HEK293 (cell line): ENCODE data around the gene CPT1A.

Source experiments
- CTCF ChIA-PET: fragments of 350-600 bp; formaldehyde crosslinking; extraction: SDS; loops from one replicate; lab custom pipeline; 2021; ENCODE audit warnings: antibody characterized with exemption; lab: Yijun Ruan, JAX
- POLR2A ChIA-PET: fragments of 300-600 bp; formaldehyde crosslinking; extraction: SDS; loops from one replicate; lab custom pipeline; 2020; ENCODE audit warnings: antibody characterized with exemption, inconsistent platforms; lab: Yijun Ruan, JAX
- H3K27ac ChIP-seq: fragments of 200-500 bp; sonication (Bioruptor generic); 2 replicates; pipeline ENCODE4 v1.5.1; 2014; ENCODE audit warnings: low read depth, low read length, control low read depth, inconsistent platforms; ENCODE audit errors: extremely low read depth
- H3K36me3 ChIP-seq, 2 experiments: fragments of 200-500 bp in 1 of 2; sonication (Bioruptor generic) in 1 of 2; 1 replicate in 1 of 2; 2 replicates in 1 of 2; pipeline ENCODE4 v1.5.1; 2014 to 2017; ENCODE audit warnings: inconsistent platforms in 2 of 2, low read length in 2 of 2; ENCODE audit not compliant: control insufficient read depth in 2 of 2, insufficient read depth in 1 of 2
- H3K4me1 ChIP-seq: fragments of 200-500 bp; sonication (Bioruptor generic); 2 replicates; pipeline ENCODE4 v1.5.1; 2014; ENCODE audit warnings: mild to moderate bottlenecking, low read length, inconsistent platforms; ENCODE audit not compliant: control insufficient read depth, insufficient read depth
- H3K4me3 ChIP-seq: 2 replicates; pipeline ENCODE4 v1.5.1; 2011; ENCODE audit warnings: low read depth, mild to moderate bottlenecking, control low read depth, low read length, moderate library complexity
- H3K9me3 ChIP-seq: fragments of 200-500 bp; sonication (Bioruptor generic); 2 replicates; pipeline ENCODE4 v1.5.1; 2014; ENCODE audit warnings: low read depth, low read length, inconsistent platforms; ENCODE audit not compliant: control insufficient read depth, insufficient read depth
- FEZF1 ChIP-seq: fragments of 450-650 bp; formaldehyde crosslinking; IDR thresholded peaks from 2 replicates; pipeline ENCODE4 v1.5.1; 2016; ENCODE audit warnings: missing biosample characterization, missing genetic modification characterization
- MYNN ChIP-seq: fragments of 450-650 bp; formaldehyde crosslinking; IDR thresholded peaks from 2 replicates; pipeline ENCODE4 v1.5.1; 2016; ENCODE audit warnings: missing biosample characterization, missing genetic modification characterization, borderline replicate concordance
- REST ChIP-seq: fragments of 450-650 bp; formaldehyde crosslinking; IDR thresholded peaks from 2 replicates; pipeline ENCODE4 v1.5.1; 2016; ENCODE audit warnings: missing biosample characterization, missing genetic modification characterization
- ZBTB11 ChIP-seq: fragments of 450-650 bp; formaldehyde crosslinking; conservative IDR thresholded peaks from 2 replicates; pipeline ENCODE4 v1.5.1; 2016; ENCODE audit warnings: low read depth, missing biosample characterization, missing genetic modification characterization
- ZBTB7A ChIP-seq: fragments of 450-650 bp; formaldehyde crosslinking; IDR thresholded peaks from 2 replicates; pipeline ENCODE4 v1.5.1; 2016; ENCODE audit warnings: low read depth, missing biosample characterization, missing genetic modification characterization
- ZNF223 ChIP-seq: fragments of 450-650 bp; formaldehyde crosslinking; IDR thresholded peaks from 2 replicates; pipeline ENCODE4 v1.5.1; 2016; ENCODE audit warnings: missing biosample characterization, missing genetic modification characterization
- ZNF354C ChIP-seq: fragments of 450-650 bp; formaldehyde crosslinking; IDR thresholded peaks from 2 replicates; pipeline ENCODE4 v1.5.1; 2016; ENCODE audit warnings: missing biosample characterization, missing genetic modification characterization, low read depth, borderline replicate concordance
- ZNF398 ChIP-seq: fragments of 450-650 bp; formaldehyde crosslinking; IDR thresholded peaks from 2 replicates; pipeline ENCODE4 v1.5.1; 2017; ENCODE audit warnings: missing biosample characterization, missing genetic modification characterization
- ZNF416 ChIP-seq: fragments of 450-650 bp; formaldehyde crosslinking; IDR thresholded peaks from 2 replicates; pipeline ENCODE4 v1.5.1; 2016; ENCODE audit warnings: missing biosample characterization, missing genetic modification characterization
- ZNF521 ChIP-seq: fragments of 450-650 bp; formaldehyde crosslinking; IDR thresholded peaks from 2 replicates; pipeline ENCODE4 v1.5.1; 2017; ENCODE audit warnings: missing biosample characterization, mild to moderate bottlenecking, missing genetic modification characterization
- ZNF670 ChIP-seq: fragments of 450-650 bp; formaldehyde crosslinking; IDR thresholded peaks from 2 replicates; pipeline ENCODE4 v1.5.1; 2016; ENCODE audit warnings: missing biosample characterization, missing genetic modification characterization, low read depth
- ZNF704 ChIP-seq: fragments of 450-650 bp; formaldehyde crosslinking; IDR thresholded peaks from 2 replicates; pipeline ENCODE4 v1.5.1; 2016; ENCODE audit warnings: missing biosample characterization, missing genetic modification characterization
- ZNF707 ChIP-seq: fragments of 450-650 bp; formaldehyde crosslinking; IDR thresholded peaks from 2 replicates; pipeline ENCODE4 v1.5.1; 2016; ENCODE audit warnings: missing biosample characterization, missing genetic modification characterization
- ZNF776 ChIP-seq: fragments of 450-650 bp; formaldehyde crosslinking; IDR thresholded peaks from 2 replicates; pipeline ENCODE4 v1.5.0; 2017; ENCODE audit warnings: missing biosample characterization, missing genetic modification characterization, borderline replicate concordance
- ZNF843 ChIP-seq: fragments of 450-650 bp; formaldehyde crosslinking; IDR thresholded peaks from 2 replicates; pipeline ENCODE4 v1.5.1; 2016; ENCODE audit warnings: missing biosample characterization, missing genetic modification characterization

CPT1A gene

GRCh38 chr11:68808787-68809186 lies 32.9 kb downstream of the CPT1A start:
- Histone ChIP-seq H3K4me3 (no peak overlapping the region), H3K27ac (no peak overlapping the region), H3K4me1 (no peaks in the 10 kb centered on the region), H3K9me3 (no peaks in the 10 kb centered on the region), H3K36me3 (peaks cover 0 to 28% of the 10 kb centered on the region in 2 experiments; a peak in 1 of 3 replicates)
- ChIA-PET CTCF (interaction anchor here (1.8 kb wide), 1 partner anchor 10 kb away, joined by 16 read pairs; no protein-coding TSS in a partner anchor), POLR2A (no interaction called here)
- TF ChIP-seq ZNF416 (tag by site-specific recombination) (no peak), MYNN (tag by site-specific recombination) (no peak), ZNF354C (tag by site-specific recombination) (no peak), FEZF1 (tag by site-specific recombination) (no peak), ZBTB11 (tag by site-specific recombination) (no peak), ZNF398 (tag by site-specific recombination) (no peak), ZNF707 (no peak), REST (no peak), ZNF843 (tag by site-specific recombination) (no peak), ZNF670 (tag by site-specific recombination) (no peak), ZNF704 (tag by site-specific recombination) (no peak), ZNF223 (no peak), ZNF776 (tag by site-specific recombination) (no peak), ZNF521 (tag by site-specific recombination) (no peak), ZBTB7A (tag by site-specific recombination) (no peak)
